ENCODE data around the gene FZR1. TPM values are rescaled to one million over a fixed set of nuclear protein-coding genes. Genes with fewer than 3 reads are reported as not detected.
"Not testable (repeated sequence)": the region's sequence is repeated elsewhere in the genome, so short reads cannot be mapped to it uniquely, and the experiment has no call there.

Gene FZR1
- total and polyA plus RNA-seq, 9 donors, result 3.9 to 54.9 (median 44.6) TPM

DNA sequence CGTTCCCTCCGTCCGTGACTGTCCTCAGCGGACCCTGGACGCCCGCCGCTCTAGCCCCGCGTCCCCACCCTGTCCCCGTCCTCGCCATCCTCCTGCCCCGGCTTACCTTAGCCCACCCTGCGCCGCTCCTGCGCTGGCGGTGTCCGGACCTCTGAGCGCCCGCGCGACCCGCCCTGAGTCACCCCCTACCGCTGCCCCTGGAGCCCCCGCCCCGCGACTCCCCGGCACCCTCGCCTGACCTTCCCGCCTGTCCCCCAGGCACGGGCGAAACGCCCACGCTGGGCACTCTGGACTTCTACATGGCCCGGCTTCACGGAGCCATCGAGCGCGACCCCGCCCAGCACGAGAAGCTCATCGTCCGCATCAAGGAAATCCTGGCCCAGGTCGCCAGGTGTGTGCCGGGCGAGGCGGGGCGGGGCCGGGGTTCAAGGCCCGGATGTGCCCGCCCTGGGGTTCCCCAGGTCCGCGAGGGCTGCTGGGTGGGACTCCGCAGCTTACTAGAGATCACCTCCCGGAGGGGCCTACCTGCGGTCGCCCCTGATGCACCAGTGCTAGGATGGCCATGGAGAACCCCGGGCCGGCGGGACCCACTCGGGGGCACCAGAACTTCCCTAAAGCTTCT, 71.7 kb downstream of the FZR1 start:
- no peaks in the 10 kb centered on the region for H3K9me3 ChIP-seq
- H3K27me3 ChIP-seq, result no peaks in the 10 kb centered on the region
- intact Hi-C loops (cut with DNase I), result no loop called here
- TF ChIP-seq POLR2A (IDR thresholded peaks at IDR 0.05), result no peak
- TF ChIP-seq EP300 (IDR thresholded peaks at IDR 0.05), result no peak
- TF ChIP-seq, protein P1, sequence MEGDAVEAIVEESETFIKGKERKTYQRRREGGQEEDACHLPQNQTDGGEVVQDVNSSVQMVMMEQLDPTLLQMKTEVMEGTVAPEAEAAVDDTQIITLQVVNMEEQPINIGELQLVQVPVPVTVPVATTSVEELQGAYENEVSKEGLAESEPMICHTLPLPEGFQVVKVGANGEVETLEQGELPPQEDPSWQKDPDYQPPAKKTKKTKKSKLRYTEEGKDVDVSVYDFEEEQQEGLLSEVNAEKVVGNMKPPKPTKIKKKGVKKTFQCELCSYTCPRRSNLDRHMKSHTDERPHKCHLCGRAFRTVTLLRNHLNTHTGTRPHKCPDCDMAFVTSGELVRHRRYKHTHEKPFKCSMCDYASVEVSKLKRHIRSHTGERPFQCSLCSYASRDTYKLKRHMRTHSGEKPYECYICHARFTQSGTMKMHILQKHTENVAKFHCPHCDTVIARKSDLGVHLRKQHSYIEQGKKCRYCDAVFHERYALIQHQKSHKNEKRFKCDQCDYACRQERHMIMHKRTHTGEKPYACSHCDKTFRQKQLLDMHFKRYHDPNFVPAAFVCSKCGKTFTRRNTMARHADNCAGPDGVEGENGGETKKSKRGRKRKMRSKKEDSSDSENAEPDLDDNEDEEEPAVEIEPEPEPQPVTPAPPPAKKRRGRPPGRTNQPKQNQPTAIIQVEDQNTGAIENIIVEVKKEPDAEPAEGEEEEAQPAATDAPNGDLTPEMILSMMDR (IDR thresholded peaks at IDR 0.05), result no peak
- H3K4me1 ChIP-seq (ENCODE audit: insufficient read depth), result peaks cover 12% of the 10 kb centered on the region
- WGBS, 3 donors, result 90% methylated on average over 54 to 60 of the region's 60 CpGs
- H3K36me3 ChIP-seq, result no peaks in the 10 kb centered on the region
- H3K27ac ChIP-seq, result no peak overlapping the region
- peak in 1 of 5 donors; percentile 52 for DNase-seq
- H3K4me3 ChIP-seq, result no peak overlapping the region

DNA sequence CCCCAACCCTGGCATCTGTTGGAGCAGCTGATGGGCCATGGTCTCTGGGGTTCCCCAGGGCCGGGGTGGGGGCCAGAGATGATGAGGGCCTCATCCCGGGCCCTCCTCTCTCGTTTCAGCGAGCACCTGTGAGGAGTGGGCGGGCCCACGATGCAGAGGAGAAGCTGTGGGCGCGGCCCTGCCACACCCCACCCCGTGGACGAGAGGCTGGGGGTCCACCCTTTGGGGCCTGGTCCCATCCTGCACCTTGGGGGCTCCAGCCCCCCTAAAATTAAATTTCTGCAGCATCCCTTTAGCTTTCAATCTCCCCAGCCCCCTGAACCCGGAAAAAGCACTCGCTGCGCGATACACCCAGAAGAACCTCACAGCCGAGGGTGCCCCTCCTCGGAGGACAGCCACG, 72.3 kb downstream of the FZR1 start:
- H3K36me3 ChIP-seq, result no peaks in the 10 kb centered on the region
- no peak for DNase-seq
- WGBS, 3 donors, result 74 to 81% (median 76%) methylated on average over 17 of the region's 17 CpGs
- no peaks in the 10 kb centered on the region for H3K9me3 ChIP-seq
- H3K4me1 ChIP-seq (ENCODE audit: insufficient read depth), result peaks cover 10% of the 10 kb centered on the region
- intact Hi-C loops (cut with DNase I), result no loop called here
- H3K4me3 ChIP-seq, result no peak overlapping the region
- no peak for TF ChIP-seq POLR2A (IDR thresholded peaks at IDR 0.05)
- TF ChIP-seq EP300 (IDR thresholded peaks at IDR 0.05), result no peak
- TF ChIP-seq, protein P1 (IDR thresholded peaks at IDR 0.05), result no peak
- no peak overlapping the region for H3K27ac ChIP-seq
- no peaks in the 10 kb centered on the region for H3K27me3 ChIP-seq

DNA sequence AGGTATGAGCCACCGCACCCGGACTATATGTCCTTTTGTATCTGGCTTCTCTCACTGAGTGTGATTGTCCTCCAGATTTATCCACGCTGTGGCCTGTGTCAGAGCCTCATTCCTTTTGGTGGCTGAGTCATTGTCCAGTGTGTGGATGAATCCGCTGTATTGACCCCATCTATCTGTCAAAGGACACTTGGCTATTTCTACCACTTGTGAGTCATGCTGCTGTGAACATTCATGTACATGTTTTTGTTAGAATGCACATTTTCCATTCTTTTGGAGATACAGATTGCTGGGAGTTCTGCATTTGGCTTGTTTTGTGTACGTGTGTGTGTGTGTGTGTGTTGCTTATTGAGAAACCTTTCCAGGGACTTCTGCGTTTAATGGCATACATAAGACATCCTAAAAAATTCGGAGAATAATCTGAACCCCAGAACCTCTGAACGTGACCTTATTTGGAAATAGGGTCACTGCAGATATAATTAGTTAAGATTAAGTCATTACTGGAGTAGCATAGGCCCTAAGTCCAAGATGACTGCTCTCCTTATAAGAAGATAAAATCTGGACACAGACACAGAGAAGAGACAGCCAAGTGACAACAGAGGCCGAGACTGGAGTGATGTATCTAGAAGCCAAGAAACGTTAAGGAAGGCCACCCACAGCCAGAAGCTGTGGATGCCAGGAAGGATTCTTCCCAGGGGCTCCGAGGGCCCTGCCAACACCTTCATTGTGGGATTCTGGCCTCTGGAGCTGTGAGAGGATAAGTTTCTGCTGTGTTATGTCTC, 74.2 kb downstream of the FZR1 start:
- H3K27ac ChIP-seq, result no peak overlapping the region
- intact Hi-C loops (cut with DNase I), result no loop called here
- no peaks in the 10 kb centered on the region for H3K36me3 ChIP-seq
- no peaks in the 10 kb centered on the region for H3K27me3 ChIP-seq
- H3K4me3 ChIP-seq, result no peak overlapping the region
- peaks cover 5% of the 10 kb centered on the region for H3K4me1 ChIP-seq (ENCODE audit: insufficient read depth)
- 35 to 39% (median 38%) methylated on average over 11 of the region's 11 CpGs for WGBS, 3 donors
- TF ChIP-seq POLR2A (IDR thresholded peaks at IDR 0.05) (no peak), EP300 (IDR thresholded peaks at IDR 0.05) (no peak)
- TF ChIP-seq, protein P1 (IDR thresholded peaks at IDR 0.05), result no peak
- H3K9me3 ChIP-seq, result no peaks in the 10 kb centered on the region
- DNase-seq, result no peak

DNA sequence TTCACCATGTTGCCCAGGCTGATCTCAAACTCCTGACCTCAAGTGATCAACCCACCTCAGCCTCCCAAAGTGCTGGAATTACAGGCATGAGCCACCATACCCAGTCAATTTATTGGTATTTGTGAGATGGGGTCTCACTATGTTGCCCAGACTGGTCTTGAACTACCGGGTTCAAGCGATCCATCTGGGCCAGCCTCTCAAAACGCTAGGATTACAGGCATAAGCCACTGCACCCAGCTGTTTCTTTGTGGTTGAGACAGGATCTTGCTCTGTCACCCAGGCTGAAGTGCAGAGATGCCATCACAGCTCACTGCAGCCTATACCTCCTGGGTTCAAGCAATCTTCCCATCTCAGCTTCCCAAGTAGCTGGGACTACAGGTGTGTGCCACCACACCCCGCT, 75.7 kb downstream of the FZR1 start:
- H3K27me3 ChIP-seq; H3K4me1 ChIP-seq (ENCODE audit: insufficient read depth); H3K9me3 ChIP-seq; H3K36me3 ChIP-seq; H3K4me3 ChIP-seq; intact Hi-C loops (cut with DNase I); H3K27ac ChIP-seq; DNase-seq: not testable (repeated sequence)
- WGBS, 3 donors, result 88 to 90% (median 90%) methylated on average over 4 of the region's 4 CpGs

DNA sequence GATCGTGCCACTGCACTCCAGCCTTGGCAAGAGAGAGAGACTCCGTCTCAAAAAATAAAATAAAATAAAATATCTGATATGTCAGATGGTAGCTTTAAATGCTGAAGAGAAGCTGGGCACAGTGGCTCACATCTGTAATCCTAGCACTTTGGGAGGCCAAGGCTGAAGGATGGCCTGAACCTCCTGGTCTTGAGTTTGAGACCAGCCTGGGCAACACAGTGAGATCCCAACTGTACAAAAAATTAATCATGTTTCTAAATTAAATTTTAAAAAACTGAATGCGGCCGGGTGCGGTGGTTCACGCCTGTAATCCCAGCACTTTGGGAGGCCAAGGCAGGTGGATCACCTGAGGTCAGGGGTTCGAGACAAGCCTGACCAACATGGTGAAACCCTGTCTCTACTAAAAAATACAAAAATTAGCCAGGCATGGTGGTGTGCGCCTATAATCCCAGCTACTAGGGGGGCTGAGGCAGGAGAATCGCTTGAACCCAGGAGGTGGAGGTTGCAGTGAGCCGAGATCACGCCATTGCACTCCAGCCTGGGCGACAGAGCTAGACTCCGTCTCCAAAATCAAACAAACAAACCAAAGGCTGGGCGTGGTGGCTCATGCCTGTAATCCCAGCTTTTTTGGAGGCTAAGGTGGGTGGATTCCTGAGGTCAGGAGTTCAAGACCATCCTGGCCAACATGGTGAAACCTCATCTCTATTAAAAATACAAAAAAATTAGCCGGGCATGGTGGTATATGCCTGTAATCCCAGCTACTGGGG, 78.1 kb downstream of the FZR1 start:
- DNase-seq; H3K36me3 ChIP-seq; H3K4me3 ChIP-seq; intact Hi-C loops (cut with DNase I); H3K4me1 ChIP-seq (ENCODE audit: insufficient read depth); H3K27ac ChIP-seq; H3K27me3 ChIP-seq; H3K9me3 ChIP-seq: not testable (repeated sequence)
- 83 to 86% (median 83%) methylated on average over 15 of the region's 15 CpGs for WGBS, 3 donors

Data from ovary (tissue), 9 donors.